HG02763 (cell line): ENCODE measurements around the gene ABCA1.
"Not testable (repeated sequence)": the region's sequence is repeated elsewhere in the genome, so short reads cannot be mapped to it uniquely, and the experiment has no call there.

Experiments used
- ATAC-seq: cut with Tn5 transposase; IDR thresholded peaks from one replicate; pipeline ENCODE4 v1.9.1; 2021; ENCODE audit warnings: mild to moderate bottlenecking, moderate library complexity; ENCODE audit not compliant: unreplicated experiment

The ABCA1 gene

DNA sequence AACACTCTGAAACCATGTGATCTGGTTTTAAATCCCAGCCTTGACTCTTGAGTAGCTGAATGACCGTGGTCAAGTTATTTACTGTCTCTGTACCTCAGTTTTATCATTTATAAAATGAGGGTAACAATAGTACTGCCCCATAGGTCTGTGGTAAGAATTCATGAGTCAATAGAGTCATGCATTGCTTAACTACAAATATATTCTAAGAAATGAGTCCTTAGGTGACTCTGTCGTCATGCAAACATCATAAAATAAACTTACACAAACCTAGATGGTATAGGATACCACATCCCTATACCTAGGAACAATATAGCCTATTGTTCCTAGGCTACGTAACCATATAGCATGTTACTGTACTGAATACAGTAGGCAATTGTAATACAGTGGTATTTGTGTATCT is 20.3 kb upstream of the ABCA1 start:
- no peak for ATAC-seq

DNA sequence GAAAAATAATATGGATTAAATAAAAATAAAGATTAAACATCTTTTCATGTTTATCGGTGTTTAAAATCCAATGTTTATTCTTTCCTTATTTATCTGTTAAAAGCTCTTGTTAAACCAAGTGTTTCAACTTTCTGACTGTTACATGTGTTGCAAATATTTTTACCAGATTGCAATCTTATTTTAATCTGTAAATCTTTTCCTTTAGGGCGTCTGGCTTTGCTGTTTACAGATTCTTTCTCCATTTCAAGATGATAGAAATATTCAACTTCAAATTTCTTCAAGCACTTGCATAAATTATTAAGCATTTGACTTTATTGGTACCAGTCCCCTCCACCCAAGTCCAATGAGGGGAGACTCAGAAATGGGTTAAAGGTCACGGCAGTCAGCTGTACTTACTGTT is 16.9 kb upstream of the ABCA1 start:
- ATAC-seq, result no peak

DNA sequence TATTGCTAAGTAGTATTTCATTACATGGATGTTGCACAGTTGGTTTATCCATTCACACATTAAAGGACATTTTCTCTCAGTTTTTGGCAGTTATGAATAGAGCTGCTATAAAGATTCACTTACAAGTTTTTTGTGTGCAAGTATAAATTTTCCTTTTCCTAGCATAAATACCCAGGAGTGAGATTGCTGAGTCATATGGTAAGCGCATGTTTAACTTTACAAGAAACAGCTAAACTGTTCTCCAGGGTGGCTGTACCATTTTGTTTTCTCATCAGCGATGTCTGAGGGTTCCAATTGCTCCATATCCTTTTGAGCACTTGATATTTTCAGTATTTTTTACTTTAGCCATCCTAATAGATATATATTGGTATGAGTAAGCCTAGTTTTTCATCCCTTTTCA is 16.4 kb upstream of the ABCA1 start:
- ATAC-seq, result no peak

DNA sequence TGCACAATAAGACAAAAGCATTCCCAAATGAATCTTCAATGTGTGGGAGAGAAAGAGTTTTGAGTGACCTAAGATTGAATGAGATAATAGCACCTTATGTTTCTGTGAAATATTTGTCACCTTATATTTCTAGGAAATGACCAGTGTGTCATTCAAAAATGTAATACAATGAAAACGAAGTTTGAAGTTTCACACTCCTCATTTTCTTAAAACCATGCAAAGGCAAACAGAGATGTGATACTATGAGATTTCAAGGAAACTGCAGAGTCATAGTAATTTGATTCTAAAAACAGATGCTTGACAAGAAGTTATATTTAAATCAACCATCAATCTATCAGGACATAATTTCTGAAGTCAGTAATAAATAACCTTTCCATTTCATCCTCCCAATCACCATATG is 13.6 kb upstream of the ABCA1 start:
- ATAC-seq, result no peak

DNA sequence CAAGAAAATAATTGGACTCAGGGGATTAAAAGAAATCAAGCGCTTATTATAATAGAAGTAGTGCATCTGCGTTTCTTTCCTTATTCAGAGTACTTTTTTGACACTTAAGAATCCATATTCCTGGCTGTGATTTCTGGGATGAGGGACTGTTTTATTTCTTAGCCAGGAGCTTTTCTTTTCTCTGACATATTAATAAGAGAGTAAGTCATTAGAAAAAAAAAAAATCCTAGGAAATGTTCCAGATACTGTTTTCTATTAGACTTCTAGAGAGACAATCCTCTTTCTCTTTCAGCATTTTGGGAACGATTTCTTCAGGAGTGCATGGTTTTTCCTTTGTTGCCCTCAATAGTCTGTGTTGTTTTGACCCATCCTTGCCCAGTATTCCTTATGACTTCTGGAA is 8.3 kb upstream of the ABCA1 start:
- ATAC-seq, result no peak

DNA sequence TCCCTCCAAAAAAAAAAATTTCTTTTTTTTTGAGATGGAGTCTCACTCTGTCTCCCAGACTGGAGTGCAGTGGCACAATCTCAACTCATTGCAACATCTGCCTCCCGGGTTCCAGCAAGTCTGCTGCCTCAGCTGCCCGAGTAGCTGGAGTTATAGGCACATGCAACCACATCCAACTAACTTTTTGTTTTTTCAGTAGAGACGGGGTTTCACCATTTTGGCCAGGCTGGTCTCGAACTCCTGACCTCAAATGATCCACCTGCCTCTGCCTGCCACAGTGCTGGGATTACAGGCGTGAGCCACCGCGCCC is 7.5 kb upstream of the ABCA1 start:
- ATAC-seq, result not testable (repeated sequence)

DNA sequence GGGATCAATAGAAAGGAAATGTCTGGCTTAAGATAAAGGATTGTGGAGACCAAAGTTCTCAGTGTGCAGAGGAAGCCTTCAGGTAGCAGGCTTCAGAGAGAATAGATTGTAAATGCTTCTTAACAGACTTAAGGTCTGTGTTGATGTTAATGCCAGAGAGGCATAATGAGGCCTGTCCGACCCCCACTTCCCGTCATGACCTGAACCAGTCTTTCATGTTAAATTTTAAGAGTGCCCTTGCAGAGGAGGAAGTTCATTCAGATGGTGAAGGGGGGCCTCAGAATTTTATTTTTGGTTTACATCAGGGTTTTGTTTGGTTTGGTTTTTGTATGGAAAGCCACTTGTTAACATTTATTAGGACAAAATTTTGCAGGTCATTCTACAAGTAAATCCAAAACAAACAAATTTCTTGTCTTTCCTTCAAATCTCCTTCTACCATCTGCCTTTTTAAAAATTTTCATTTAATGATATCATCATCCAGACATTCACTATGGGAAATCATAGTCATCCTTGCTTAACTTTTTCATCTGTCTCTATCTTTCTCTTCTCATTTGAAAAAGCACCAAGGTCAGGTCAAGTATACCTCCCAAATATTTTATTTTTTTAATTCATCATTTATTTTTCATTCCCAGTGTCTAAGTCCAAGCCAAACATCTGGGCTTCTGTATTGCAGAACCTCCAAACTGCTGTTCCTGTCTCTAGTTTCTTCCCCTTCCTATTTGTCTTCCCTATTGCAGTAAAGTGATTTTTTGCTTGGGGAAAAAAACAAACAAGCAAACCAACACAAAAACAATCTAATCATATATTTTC is 6.9 kb upstream of the ABCA1 start:
- ATAC-seq, result no peak

DNA sequence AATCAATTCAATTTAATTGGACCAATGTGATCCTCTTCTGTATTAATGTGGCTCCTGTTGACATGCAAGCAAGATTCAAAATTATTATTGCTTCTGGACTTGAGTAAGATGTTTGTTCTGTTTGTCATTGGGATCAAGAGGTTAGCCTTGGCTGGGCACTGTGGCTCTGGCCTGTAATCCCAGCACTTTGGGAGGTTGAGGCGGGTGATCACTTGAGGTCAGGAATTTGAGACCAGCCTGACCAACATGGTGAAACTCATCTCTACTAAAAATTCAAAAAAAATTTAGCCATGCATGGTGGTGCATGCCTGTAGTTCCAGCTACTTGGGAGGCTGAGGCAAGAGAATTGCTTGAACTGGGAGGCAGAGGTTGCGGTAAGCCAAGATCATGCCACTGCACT is 5.1 kb upstream of the ABCA1 start:
- ATAC-seq, result not testable (repeated sequence)

DNA sequence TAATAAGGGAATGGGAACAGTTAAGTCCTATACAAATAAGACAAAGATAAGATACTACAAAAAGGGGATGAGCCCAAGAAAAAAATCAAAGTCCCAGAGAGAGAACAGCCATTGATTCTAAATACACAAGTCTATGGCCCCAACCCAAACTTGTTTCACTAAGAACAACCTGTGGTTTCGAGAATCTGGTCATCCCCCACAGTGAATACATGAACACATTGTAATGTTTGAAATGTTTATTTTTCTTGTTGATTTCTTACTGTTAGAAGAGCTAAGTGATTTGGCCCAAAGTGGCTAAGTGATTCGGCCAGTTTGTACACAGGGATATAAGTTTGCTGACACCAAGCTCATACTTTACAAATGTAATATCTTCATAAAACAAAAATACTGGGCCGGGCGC is 3.3 kb upstream of the ABCA1 start:
- no peak for ATAC-seq

DNA sequence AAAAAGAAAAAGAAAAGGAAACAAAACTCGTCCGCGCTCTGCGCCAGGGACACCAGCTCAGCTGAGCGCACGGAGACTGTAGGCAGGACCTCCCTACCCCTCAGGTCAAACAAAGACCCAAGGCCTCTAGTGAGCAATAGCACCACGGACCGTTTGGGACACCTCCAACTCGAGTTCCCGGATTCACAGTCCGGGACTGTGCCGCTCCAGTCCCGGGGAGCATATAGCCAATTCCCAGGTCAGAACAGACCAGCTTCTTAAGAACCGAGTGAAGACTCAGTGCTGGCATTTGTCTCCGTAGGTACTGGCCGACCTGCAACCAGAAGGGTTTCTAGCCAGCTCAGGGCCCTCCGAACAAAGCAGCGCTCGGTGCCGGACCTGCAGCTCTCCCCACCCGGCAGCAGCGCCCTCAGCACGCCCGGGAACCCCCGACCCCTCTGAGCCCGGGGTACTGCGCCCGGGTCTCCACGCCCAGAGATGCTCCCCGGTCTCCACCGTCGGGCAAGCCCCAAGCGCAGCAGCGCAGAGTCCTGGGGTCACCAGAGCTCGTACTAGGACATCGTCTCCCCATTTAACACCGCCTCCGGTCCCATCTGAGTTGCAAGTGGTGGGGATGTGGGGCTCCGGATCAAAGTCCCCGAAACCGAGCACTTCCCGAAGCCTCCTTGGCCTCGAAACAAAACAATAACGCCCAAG is 591 bp downstream of the ABCA1 start:
- no peak for ATAC-seq

DNA sequence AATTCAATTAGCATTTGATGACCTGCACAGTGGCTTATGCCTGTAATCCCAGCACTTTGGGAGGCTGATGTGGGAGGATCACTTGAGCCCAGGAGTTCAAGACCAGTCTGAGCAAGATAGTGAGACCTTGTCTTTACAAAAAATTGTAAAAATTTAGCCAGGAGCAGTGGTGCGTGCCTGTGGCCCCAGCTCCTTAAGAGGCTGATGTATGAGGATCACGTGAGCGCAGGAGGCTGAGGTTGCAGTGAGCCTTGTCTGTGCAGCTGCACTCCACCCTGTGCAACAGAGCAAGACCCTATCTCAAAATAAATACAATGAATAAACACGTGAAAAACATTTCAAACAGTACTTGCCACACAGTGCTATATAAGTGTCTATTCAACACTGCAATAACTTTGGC is 4.2 kb downstream of the ABCA1 start:
- ATAC-seq, result peak; percentile 70

DNA sequence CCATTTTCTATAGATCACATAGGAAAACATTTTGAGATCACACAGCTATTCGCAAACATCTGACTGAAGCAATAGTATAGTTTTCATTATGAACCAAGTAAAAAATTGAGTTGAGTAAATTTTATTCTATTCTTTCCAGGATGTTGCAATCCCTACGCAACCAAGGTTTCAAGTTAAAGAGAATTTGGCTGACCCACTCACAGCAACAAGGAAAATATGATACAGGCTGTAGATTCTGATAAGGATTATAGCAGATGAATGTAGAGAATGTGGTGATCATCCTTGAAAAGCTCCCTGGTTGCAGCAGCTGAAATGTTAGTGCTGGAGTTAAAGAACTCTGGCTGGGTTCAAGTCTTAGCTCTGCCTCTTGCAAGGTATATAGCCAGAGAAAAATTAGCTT is 4.7 kb downstream of the ABCA1 start:
- ATAC-seq, result no peak

DNA sequence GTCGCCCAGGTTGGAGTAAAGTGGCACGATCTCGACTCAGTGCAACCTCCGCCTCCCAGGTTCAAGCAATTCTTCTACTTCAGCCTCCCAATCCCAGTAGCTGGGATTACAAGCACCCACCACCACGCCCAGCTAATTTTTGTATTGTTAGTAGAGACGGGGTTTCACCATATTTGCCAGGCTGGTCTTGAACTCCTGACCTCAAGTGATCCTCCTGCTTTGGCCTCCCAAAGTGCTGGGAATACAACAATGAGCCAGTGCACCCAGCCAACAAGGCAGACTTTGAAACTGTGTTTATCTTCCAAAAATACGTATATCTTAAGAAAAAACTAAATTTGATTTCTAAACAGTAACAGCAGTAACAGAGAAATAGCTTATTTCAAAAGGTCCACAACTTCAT is 5.2 kb downstream of the ABCA1 start:
- not testable (repeated sequence) for ATAC-seq

DNA sequence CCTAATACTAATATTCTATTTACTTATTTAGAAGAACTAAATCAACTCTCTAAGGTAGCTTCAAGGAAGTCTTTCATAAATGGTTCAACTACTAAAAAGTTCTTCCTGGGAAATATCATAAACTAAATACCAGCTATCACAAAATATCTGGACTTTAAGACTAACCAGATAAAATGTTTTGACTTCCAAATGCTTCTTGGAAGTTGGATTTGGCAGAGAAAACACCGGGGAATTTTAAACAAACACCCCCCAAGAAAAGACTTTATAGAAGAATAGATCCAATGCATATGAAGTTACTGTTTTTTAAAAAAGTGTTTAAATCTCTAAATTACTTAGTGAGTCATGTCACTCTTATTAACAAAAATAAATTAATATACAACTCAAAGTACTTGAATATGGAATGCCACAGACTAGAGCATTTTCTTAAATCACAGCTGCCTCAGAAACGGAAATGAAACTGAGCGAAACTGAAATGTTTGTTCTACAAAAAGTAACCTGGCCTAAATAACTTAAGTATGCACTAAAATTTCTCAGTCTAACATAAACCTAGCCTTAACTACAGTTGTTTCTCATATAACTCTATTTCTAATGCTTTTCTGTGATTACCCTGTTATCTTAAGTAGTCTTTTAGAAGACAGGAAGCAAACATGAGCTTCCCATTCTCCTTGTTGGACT is 6.8 kb downstream of the ABCA1 start:
- no peak for ATAC-seq

DNA sequence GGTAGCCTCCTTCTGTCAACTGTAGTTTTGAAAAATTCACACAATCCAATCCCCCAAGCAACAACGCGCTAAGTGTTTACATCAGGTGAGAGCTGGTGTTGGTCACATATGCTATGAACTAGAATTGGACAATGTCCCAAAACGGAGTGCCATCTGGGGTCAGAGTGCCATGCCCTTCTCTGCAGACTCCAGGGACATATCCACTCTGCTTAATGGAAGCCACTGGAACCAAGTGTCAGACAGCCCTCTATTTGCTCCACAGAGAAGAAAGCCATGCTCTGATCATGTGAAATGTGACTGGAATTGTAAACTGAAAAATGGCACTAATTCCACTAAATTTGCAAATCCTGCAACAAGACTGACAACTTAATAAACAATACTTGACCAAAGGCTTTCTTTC is 12.2 kb downstream of the ABCA1 start:
- no peak for ATAC-seq

DNA sequence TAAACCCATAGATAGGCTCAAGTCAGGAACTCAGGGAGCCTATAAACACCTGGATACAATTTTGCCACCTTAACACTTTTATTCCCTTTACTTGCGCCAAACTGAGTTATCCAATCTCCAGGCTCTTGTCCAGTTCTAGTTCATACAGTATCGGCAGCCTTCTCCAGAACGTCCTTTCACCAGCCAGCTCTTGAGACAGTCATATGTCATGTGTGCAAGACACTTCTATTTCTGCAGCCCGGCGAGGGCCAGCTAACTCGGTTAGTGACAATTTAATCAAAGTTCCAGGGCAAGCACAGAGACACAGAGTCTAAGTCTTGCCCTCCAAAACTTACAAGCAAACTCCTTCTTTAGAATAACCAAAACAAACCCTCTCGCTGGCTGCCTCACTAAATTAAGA is 12.9 kb downstream of the ABCA1 start:
- no peak for ATAC-seq

DNA sequence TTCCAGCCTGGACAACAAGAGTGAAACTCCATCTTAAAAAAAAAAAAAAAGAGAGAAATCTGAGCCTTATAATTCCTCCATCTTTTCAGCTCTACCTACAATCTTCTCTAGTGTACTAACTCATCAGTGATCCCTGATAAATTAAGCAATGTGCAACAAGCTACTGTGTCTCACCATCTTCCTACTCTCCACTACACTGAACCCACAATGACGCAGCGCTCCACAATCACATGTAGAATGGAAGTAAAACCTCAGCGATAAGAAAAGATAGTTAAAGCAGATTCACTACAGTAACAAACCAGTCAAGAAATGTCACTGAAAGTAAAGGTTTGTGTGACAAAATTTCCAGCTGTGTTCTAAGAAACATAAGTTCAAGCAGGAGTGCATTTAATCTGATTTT is 13.5 kb downstream of the ABCA1 start:
- ATAC-seq, result no peak

DNA sequence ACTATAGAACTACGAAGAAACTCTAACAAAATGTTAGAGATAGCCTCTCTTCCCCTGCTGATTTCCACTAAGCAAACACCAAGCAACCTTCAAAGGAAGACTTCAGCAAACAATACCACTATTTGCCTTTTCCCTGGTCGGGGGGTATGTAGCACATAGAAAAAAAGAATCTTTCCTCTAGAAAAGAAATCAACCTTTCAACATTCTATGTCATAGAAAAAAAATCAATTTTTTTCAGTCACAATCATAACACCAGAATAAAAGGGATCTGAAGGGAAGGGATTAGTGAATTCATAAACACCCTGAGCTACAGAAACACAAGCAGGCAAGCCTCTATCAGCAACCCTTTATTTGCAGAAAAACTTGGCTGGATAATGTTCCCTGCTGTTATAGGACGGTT is 15.3 kb downstream of the ABCA1 start:
- no peak for ATAC-seq

DNA sequence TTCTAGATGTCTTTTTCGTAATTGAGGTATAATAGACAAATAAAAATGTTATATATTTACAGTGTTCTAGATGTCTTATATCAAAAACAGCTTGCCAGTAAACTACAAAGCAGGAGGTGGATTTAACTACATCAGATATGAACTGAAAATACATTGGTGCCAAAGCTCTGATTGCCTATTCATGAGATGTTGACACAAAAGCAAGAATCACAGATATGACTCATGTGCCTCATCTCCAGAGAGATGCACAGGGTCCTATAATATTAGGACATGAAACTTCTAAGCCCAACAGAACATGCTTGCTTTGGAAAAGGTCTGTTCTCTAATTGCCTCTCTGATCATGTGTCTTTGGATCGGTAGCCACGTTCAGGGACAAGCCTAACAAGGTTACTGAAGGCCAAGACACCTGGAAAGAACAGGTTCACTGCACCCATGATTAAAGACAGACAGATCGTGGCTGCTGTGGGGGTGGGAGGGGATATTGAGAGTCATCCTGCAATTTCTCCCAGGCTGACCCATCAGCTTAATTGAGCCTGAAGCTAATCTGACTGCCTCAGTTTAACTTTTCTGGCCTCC is 16.8 kb downstream of the ABCA1 start:
- no peak for ATAC-seq

DNA sequence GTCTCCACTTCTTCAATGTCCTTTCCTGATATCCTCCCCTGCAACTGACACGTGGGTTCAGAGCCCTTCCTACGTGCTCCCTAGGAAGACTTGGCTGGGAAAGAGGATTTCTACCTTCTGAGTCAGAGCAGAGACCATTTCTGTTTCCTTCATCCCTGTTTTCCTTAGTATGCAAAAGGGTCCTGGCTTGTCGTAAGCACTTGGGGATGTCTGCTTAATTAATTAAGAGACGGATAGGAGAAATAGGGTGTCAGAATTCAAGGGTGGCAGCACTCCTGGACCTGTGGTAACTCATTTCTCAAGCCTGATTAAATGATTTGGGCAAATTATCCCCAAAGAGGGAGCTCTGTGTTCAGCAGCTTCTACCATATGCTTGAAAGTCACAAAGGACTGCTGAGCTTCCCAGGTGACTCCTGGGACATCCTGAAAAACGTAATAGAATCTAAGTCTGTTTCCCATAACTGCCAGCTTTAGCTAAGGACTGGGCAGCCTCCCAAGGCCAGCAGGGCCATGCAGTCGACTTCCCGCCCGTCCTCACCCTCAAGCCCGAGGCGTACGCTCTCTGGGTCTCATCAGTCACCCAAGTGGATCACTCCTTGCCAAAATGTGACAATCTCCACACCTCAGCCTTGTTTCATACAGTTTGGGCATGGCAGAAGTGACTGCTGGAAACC is 20.5 kb downstream of the ABCA1 start:
- ATAC-seq, result no peak
